Measurements from ENCODE around the gene ETAA1. TPM values are rescaled to one million over a fixed set of nuclear protein-coding genes. Genes with fewer than 3 reads are reported as not detected.

ETAA1 gene
- total and polyA plus RNA-seq, 10 donors: 7.2 to 22.9 (median 9.5) TPM

DNA sequence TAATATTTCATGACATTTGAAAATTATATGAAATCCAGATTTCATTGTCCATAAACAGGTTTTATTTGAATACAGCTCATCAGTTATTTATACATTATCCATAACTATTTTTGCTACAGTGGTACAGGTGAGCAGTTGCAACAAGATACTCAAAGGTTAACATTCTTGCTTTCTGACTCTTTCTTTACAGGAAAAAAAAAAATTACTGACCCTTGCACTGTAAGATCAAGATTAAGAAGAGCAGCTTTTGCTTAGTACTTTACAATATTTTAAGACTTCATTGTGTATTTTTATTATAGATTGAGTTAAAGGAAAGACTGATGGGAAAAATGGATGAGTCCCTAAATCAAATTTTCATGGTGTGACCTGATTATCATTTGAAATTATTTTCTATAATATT is 11.2 kb downstream of the ETAA1 start:
- TF ChIP-seq POLR2A (IDR thresholded peaks at IDR 0.05) (no peak), POLR2AphosphoS5 (IDR thresholded peaks at IDR 0.05) (no peak)
- TF ChIP-seq, protein P1, sequence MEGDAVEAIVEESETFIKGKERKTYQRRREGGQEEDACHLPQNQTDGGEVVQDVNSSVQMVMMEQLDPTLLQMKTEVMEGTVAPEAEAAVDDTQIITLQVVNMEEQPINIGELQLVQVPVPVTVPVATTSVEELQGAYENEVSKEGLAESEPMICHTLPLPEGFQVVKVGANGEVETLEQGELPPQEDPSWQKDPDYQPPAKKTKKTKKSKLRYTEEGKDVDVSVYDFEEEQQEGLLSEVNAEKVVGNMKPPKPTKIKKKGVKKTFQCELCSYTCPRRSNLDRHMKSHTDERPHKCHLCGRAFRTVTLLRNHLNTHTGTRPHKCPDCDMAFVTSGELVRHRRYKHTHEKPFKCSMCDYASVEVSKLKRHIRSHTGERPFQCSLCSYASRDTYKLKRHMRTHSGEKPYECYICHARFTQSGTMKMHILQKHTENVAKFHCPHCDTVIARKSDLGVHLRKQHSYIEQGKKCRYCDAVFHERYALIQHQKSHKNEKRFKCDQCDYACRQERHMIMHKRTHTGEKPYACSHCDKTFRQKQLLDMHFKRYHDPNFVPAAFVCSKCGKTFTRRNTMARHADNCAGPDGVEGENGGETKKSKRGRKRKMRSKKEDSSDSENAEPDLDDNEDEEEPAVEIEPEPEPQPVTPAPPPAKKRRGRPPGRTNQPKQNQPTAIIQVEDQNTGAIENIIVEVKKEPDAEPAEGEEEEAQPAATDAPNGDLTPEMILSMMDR (IDR thresholded peaks at IDR 0.05 in 8 of 11, conservative IDR thresholded peaks at IDR 0.05 in 3 of 11): no peak
- intact Hi-C loops (cut with DNase I; ENCODE audit: low total_unique reads): no loop called here
- no peak overlapping the region for H3K27ac ChIP-seq

DNA sequence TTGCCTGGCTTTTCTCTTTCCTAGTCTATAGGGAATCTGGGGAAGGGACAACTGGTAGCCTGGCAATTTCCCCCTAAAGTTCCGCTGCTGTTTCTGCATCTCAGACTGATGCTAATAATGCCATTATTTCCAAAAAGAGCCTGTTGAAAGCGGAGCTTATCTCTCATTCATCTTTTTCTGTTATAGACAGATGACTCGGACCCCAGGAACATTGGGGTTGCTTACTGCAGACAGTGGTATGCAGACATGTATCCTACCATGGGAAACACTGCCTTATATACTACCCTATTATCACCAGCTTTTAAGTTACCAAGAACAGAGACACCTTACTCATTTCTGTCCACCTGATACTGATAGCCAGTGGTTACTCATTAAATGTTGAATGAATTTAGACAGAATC is 15.3 kb downstream of the ETAA1 start:
- intact Hi-C loops (cut with DNase I; ENCODE audit: low total_unique reads): no loop called here
- peaks cover 0 to 43% (median 3%) of the 10 kb centered on the region in 6 donors for H3K36me3 ChIP-seq
- no peak overlapping the region for H3K27ac ChIP-seq
- WGBS, 5 donors: 95 to 99% (median 97%) methylated on average over 3 of the region's 3 CpGs
- H3K4me1 ChIP-seq: no peaks in the 10 kb centered on the region
- DNase-seq: no peak
- TF ChIP-seq POLR2AphosphoS5 (IDR thresholded peaks at IDR 0.05) (no peak), POLR2A (IDR thresholded peaks at IDR 0.05) (no peak)
- TF ChIP-seq, protein P1 (IDR thresholded peaks at IDR 0.05 in 8 of 11, conservative IDR thresholded peaks at IDR 0.05 in 3 of 11): no peak
- no peak overlapping the region for H3K4me3 ChIP-seq
- H3K27me3 ChIP-seq (replicated peaks in 1 of 7): no peaks in the 10 kb centered on the region
- no peaks in the 10 kb centered on the region for H3K9me3 ChIP-seq

More for the DNA sequence above, 11.2 kb downstream of the ETAA1 start:
- no peak for DNase-seq
- Histone ChIP-seq H3K4me3 (no peak overlapping the region), H3K36me3 (peaks cover 0 to 84% (median 19%) of the 10 kb centered on the region in 6 donors), H3K9me3 (no peaks in the 10 kb centered on the region), H3K4me1 (no peaks in the 10 kb centered on the region), H3K27me3 (replicated peaks in 1 of 7) (no peaks in the 10 kb centered on the region)

DNA sequence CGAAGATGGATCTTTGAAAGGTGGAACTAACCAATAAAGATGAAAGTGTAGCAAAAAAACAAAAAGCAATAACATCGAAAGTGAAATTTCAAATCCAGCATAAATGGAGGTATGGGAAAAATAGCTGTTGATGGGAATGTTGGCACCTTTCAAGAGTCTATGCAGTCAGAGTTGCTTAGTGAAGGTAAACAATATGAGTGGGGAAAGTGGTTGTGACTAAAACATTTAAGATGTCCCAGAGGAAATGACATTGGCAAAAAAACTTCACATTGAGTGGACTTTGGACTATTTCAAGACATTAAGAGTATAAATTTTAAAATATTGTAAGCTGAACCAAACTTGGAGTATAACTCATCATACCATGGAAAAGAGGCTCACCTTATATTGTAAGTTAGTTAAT is 17.7 kb downstream of the ETAA1 start:
- intact Hi-C loops (cut with DNase I; ENCODE audit: low total_unique reads): no loop called here
- DNase-seq: no peak
- Histone ChIP-seq H3K4me3 (no peak overlapping the region), H3K36me3 (peaks cover 0 to 24% (median 2%) of the 10 kb centered on the region in 6 donors), H3K4me1 (no peaks in the 10 kb centered on the region), H3K27ac (no peak overlapping the region), H3K27me3 (replicated peaks in 1 of 7) (no peaks in the 10 kb centered on the region), H3K9me3 (no peaks in the 10 kb centered on the region)
- WGBS, 5 donors: 93 to 97% (median 95%) methylated on average over 2 of the region's 2 CpGs
- TF ChIP-seq POLR2AphosphoS5 (IDR thresholded peaks at IDR 0.05): no peak
- TF ChIP-seq, protein P1 (IDR thresholded peaks at IDR 0.05 in 8 of 11, conservative IDR thresholded peaks at IDR 0.05 in 3 of 11): no peak
- no peak for TF ChIP-seq POLR2A (IDR thresholded peaks at IDR 0.05)

DNA sequence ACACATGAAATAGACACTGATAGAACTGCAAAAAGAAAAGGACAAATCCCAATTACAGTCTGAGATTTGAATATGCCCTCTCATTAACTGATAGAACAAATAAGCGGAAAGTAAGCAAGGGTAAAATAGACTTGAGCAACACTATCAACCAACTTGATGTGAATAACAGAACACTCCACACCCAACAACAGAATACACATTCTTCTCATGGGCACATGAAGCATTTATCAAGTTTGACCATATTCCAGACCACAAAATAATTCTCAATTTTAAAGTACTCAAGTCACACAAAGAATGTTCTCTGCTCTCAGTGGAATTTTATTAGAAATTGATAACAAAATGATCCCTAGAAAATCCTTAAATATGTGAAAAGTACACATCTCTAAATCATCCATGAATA is 19.0 kb downstream of the ETAA1 start:
- 94 to 100% (median 98%) methylated on average over 1 of the region's 1 CpG for WGBS, 5 donors
- H3K4me1 ChIP-seq: no peaks in the 10 kb centered on the region
- H3K4me3 ChIP-seq: no peak overlapping the region
- H3K27ac ChIP-seq: no peak overlapping the region
- peaks cover 0 to 12% (median 0%) of the 10 kb centered on the region in 6 donors for H3K36me3 ChIP-seq
- intact Hi-C loops (cut with DNase I; ENCODE audit: low total_unique reads): no loop called here
- no peaks in the 10 kb centered on the region for H3K9me3 ChIP-seq
- no peak for DNase-seq
- TF ChIP-seq POLR2A (IDR thresholded peaks at IDR 0.05) (no peak), POLR2AphosphoS5 (IDR thresholded peaks at IDR 0.05) (no peak)
- TF ChIP-seq, protein P1 (IDR thresholded peaks at IDR 0.05 in 8 of 11, conservative IDR thresholded peaks at IDR 0.05 in 3 of 11): no peak
- no peaks in the 10 kb centered on the region for H3K27me3 ChIP-seq (replicated peaks in 1 of 7)

Measured in spleen (tissue), 11 donors.